Astrocyte (in vitro differentiated cells and primary cell): Measurements from ENCODE around the gene F5. TPM values are rescaled to one million over a fixed set of nuclear protein-coding genes. Genes with fewer than 3 reads are reported as not detected.

Experiments
- DNase-seq: peaks from one replicate; pipeline ENCODE4 v3.0.0-alpha.2; 2010; ENCODE audit warnings: low read depth
- FAIRE-seq: peaks from 2 replicates; lab custom pipeline; 2011; peaks lifted over from hg19 to GRCh38; lab: Jason Lieb, UNC
- H2AFZ ChIP-seq: 2 replicates; pipeline ENCODE4 v1.6.0; 2012; ENCODE audit warnings: low read depth, low read length, inconsistent platforms
- H3K27ac ChIP-seq: 2 replicates; pipeline ENCODE4 v1.5.1; 2011; ENCODE audit warnings: low read depth, low read length, inconsistent platforms
- H3K27me3 ChIP-seq: 2 replicates; pipeline ENCODE4 v1.6.0; 2011; ENCODE audit warnings: low read length, inconsistent platforms; ENCODE audit not compliant: insufficient read depth
- H3K36me3 ChIP-seq: 2 replicates; pipeline ENCODE4 v1.5.1; 2011; ENCODE audit warnings: low read length, inconsistent platforms; ENCODE audit not compliant: insufficient read depth
- H3K4me1 ChIP-seq: 2 replicates; pipeline ENCODE4 v1.5.1; 2011; ENCODE audit warnings: low read length, inconsistent platforms; ENCODE audit not compliant: insufficient read depth
- H3K4me2 ChIP-seq: 2 replicates; pipeline ENCODE4 v1.6.0; 2012; ENCODE audit warnings: low read length, inconsistent platforms
- H3K4me3 ChIP-seq: 2 replicates; pipeline ENCODE4 v1.5.1; 2011; ENCODE audit warnings: low read depth, mild to moderate bottlenecking, low read length, inconsistent platforms; ENCODE audit not compliant: insufficient read depth
- H3K79me2 ChIP-seq: 2 replicates; pipeline ENCODE4 v1.6.0; 2012; ENCODE audit warnings: mild to moderate bottlenecking, low read length, inconsistent platforms; ENCODE audit not compliant: insufficient read depth
- H3K9ac ChIP-seq: 2 replicates; pipeline ENCODE4 v1.6.0; 2012; ENCODE audit warnings: mild to moderate bottlenecking, low read length, inconsistent platforms
- H3K9me3 ChIP-seq: 2 replicates; pipeline ENCODE4 v1.5.1; 2012; ENCODE audit warnings: low read depth, mild to moderate bottlenecking, low read length, inconsistent platforms; ENCODE audit not compliant: insufficient read depth
- H4K20me1 ChIP-seq: 2 replicates; pipeline ENCODE4 v1.6.0; 2012; ENCODE audit warnings: low read length, inconsistent platforms; ENCODE audit not compliant: insufficient read depth
- H3K27ac Mint-ChIP-seq: one replicate; pipeline ENCODE4 v1.8.0; 2021; ENCODE audit warnings: mild to moderate bottlenecking, mixed read lengths; ENCODE audit not compliant: unreplicated experiment
- H3K27me3 Mint-ChIP-seq: one replicate; pipeline ENCODE4 v1.8.0; 2021; ENCODE audit warnings: low read depth, mixed read lengths; ENCODE audit not compliant: unreplicated experiment
- H3K36me3 Mint-ChIP-seq: one replicate; pipeline ENCODE4 v1.8.0; 2021; ENCODE audit warnings: low read depth, mixed read lengths; ENCODE audit not compliant: unreplicated experiment
- H3K4me1 Mint-ChIP-seq: one replicate; pipeline ENCODE4 v1.8.0; 2021; ENCODE audit warnings: low read depth, mixed read lengths; ENCODE audit not compliant: unreplicated experiment
- H3K4me3 Mint-ChIP-seq: one replicate; pipeline ENCODE4 v1.8.0; 2021; ENCODE audit warnings: mild to moderate bottlenecking, moderate library complexity, mixed read lengths; ENCODE audit not compliant: unreplicated experiment
- H3K9me3 Mint-ChIP-seq: one replicate; pipeline ENCODE4 v1.8.0; 2021; ENCODE audit warnings: mild to moderate bottlenecking, mixed read lengths; ENCODE audit not compliant: unreplicated experiment
- EZH2 ChIP-seq: IDR thresholded peaks from 2 replicates; pipeline ENCODE4 v1.6.1; 2012; ENCODE audit warnings: mild to moderate bottlenecking, low read length, inconsistent platforms; ENCODE audit not compliant: insufficient read depth
- total RNA-seq: library from RNA; stranded (reverse); gene quantifications from 2 replicates; pipeline ENCODE4 v1.2.1, GENCODE V29; 2021
- TF ChIP-seq, protein P1 (sequence below): IDR thresholded peaks from 2 replicates; pipeline ENCODE4 v1.5.1; 2011; ENCODE audit warnings: low read depth, mild to moderate bottlenecking, inconsistent platforms, low read length, moderate library complexity; ENCODE audit not compliant: insufficient read depth

The F5 gene
- total RNA-seq, 1 donor from 2014 or later: 0.18 TPM

DNA sequence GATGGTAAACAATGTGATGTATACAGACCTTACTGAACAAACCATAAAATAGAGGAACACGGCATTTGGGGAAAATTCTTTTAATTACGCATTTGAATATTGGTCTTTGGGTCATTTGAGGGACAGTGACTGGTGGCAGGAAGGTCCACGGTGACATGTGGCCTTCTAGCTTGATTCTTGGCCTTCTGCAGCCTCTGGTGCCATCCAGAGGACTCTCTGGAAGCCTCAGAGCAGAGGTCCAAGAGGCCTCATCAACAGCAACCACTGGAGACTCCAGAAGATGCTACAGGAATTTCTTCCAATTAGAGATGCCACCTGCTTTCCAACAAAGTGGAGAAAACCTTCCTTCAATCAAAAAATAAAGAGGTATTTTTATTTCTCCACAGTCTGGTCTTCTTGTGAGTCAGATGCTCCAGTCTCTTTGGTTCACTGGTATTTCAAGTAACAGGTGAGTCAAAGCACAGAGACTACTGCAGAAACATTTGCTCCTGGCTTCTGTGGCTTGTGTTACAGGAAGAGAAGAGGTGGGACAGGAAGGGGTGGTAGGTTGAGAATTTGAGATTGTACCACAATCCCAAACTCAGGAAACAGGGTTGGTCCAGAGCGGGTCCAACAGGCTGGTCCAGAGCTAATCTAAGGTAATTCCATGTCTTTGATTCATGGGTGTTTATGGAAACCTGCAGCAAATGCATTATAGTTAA, 2.7 kb upstream of the F5 start:
- DNase-seq (no peak), FAIRE-seq (no peak)
- Histone ChIP-seq H3K9me3 (no peaks in the 10 kb centered on the region), H3K9ac (no peak overlapping the region), H3K4me2 (no peak overlapping the region), H3K4me1 (no peaks in the 10 kb centered on the region), H3K27ac (no peak overlapping the region), H4K20me1 (no peaks in the 10 kb centered on the region), H3K27me3 (peaks cover 12% of the 10 kb centered on the region), H2AFZ (no peak overlapping the region), H3K4me3 (no peak overlapping the region), H3K79me2 (no peaks in the 10 kb centered on the region), H3K36me3 (no peaks in the 10 kb centered on the region)
- H3K36me3 Mint-ChIP-seq: no peaks in the 10 kb centered on the region
- no peak overlapping the region for H3K27ac Mint-ChIP-seq
- H3K4me1 Mint-ChIP-seq: peaks cover 4% of the 10 kb centered on the region
- peaks cover 4% of the 10 kb centered on the region for H3K27me3 Mint-ChIP-seq
- no peak overlapping the region for H3K4me3 Mint-ChIP-seq
- no peaks in the 10 kb centered on the region for H3K9me3 Mint-ChIP-seq
- TF ChIP-seq, protein P1, sequence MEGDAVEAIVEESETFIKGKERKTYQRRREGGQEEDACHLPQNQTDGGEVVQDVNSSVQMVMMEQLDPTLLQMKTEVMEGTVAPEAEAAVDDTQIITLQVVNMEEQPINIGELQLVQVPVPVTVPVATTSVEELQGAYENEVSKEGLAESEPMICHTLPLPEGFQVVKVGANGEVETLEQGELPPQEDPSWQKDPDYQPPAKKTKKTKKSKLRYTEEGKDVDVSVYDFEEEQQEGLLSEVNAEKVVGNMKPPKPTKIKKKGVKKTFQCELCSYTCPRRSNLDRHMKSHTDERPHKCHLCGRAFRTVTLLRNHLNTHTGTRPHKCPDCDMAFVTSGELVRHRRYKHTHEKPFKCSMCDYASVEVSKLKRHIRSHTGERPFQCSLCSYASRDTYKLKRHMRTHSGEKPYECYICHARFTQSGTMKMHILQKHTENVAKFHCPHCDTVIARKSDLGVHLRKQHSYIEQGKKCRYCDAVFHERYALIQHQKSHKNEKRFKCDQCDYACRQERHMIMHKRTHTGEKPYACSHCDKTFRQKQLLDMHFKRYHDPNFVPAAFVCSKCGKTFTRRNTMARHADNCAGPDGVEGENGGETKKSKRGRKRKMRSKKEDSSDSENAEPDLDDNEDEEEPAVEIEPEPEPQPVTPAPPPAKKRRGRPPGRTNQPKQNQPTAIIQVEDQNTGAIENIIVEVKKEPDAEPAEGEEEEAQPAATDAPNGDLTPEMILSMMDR: no peak
- TF ChIP-seq EZH2: no peak

DNA sequence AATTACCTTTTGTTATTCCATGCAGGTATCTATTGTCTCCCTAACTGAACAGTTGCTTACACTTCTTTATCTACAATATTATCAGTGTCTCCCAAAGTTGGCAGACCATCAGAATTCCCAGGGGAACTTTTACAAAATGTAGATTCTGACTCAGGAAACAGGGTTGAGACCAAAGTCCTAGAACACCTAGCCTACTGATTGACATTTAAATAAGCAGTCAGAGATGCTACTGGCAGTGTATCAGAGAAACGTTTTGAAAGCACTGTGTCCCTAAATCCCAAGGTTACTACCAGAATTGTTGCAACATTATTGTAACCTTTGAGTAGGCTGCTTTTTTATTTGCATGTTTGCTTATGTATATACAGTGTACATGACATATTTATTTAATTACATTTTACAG, 1.8 kb upstream of the F5 start:
- H3K4me1 ChIP-seq: no peaks in the 10 kb centered on the region
- H3K27me3 Mint-ChIP-seq: peaks cover 4% of the 10 kb centered on the region
- no peaks in the 10 kb centered on the region for H3K9me3 ChIP-seq
- H3K4me1 Mint-ChIP-seq: peaks cover 4% of the 10 kb centered on the region
- H3K9ac ChIP-seq: no peak overlapping the region
- no peak overlapping the region for H3K4me2 ChIP-seq
- H3K4me3 ChIP-seq: no peak overlapping the region
- no peaks in the 10 kb centered on the region for H3K79me2 ChIP-seq
- H3K9me3 Mint-ChIP-seq: no peaks in the 10 kb centered on the region
- H3K27ac Mint-ChIP-seq: no peak overlapping the region
- no peak for FAIRE-seq
- peaks cover 14% of the 10 kb centered on the region for H3K27me3 ChIP-seq
- H3K36me3 Mint-ChIP-seq: no peaks in the 10 kb centered on the region
- no peak for TF ChIP-seq EZH2
- TF ChIP-seq, protein P1: no peak
- H2AFZ ChIP-seq: no peak overlapping the region
- no peaks in the 10 kb centered on the region for H4K20me1 ChIP-seq
- DNase-seq: no peak
- no peaks in the 10 kb centered on the region for H3K36me3 ChIP-seq
- no peak overlapping the region for H3K4me3 Mint-ChIP-seq
- H3K27ac ChIP-seq: no peak overlapping the region

DNA sequence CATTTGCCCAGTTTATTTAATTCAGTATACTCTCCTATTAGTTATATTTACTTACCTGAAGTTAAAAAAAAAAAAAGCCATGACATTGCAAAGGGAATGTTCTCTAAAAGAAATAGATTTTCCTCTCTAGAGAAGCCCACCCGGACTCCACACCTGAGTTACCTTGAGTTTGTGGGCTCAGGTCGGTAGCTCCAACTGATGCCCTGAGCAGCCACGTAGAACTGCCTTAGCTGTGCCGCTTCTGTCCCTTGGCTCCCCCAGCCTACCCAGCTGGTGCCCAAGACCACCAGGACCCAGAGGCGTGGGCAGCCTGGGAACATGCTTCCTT, 250 bp downstream of the F5 start:
- Histone ChIP-seq H4K20me1 (no peaks in the 10 kb centered on the region), H3K79me2 (no peaks in the 10 kb centered on the region), H3K27ac (no peak overlapping the region), H3K27me3 (peaks cover 9% of the 10 kb centered on the region), H3K9me3 (no peaks in the 10 kb centered on the region), H3K36me3 (no peaks in the 10 kb centered on the region), H3K9ac (no peak overlapping the region), H3K4me1 (no peaks in the 10 kb centered on the region), H3K4me3 (no peak overlapping the region), H3K4me2 (peak overlapping the region; percentile 32), H2AFZ (peak overlapping the region; percentile 44)
- Mint-ChIP-seq H3K4me3 (no peak overlapping the region), H3K9me3 (no peaks in the 10 kb centered on the region), H3K27me3 (peaks cover 4% of the 10 kb centered on the region), H3K36me3 (no peaks in the 10 kb centered on the region), H3K4me1 (peaks cover 4% of the 10 kb centered on the region), H3K27ac (no peak overlapping the region)
- TF ChIP-seq EZH2: no peak
- TF ChIP-seq, protein P1: no peak
- no peak for FAIRE-seq
- no peak for DNase-seq
